Lung (tissue), 12 donors: ENCODE measurements around the gene FOXD3. TPM values are rescaled to one million over a fixed set of nuclear protein-coding genes. Genes with fewer than 3 reads are reported as not detected.

ENCODE experiments used
- ATAC-seq: fragments of 200-7000 bp; cut with Tn5 transposase; one replicate; pipeline ENCODE4 v1.9.1; 2020; ENCODE audit warnings: moderate number of reproducible peaks; ENCODE audit not compliant: insufficient read depth, low FRiP score
- DNase-seq, 3 donors: peaks; one replicate each; pipeline ENCODE4 v3.0.0-alpha.2; 2013 to 2017
- H3K27ac ChIP-seq, 2 donors: one replicate each; pipeline ENCODE4 v1.5.1; 2013; ENCODE audit warnings: mild to moderate bottlenecking in 2 of 2, moderate library complexity in 2 of 2, control low read depth in 1 of 2, inconsistent platforms in 1 of 2, low read depth in 1 of 2, low read length in 1 of 2
- H3K27me3 ChIP-seq, 3 donors: one replicate each; pipeline ENCODE4 v1.5.1; 2013; ENCODE audit warnings: low read length in 2 of 3; ENCODE audit not compliant: control insufficient read depth in 3 of 3, insufficient read depth in 3 of 3
- H3K36me3 ChIP-seq, 4 donors: one replicate each; pipeline ENCODE4 v1.5.1; 2013; ENCODE audit warnings: low read length in 4 of 4, mild to moderate bottlenecking in 1 of 4, moderate library complexity in 1 of 4; ENCODE audit not compliant: control insufficient read depth in 4 of 4, insufficient read depth in 4 of 4
- H3K4me1 ChIP-seq, 5 donors: one replicate each; pipeline ENCODE4 v1.5.1; 2013; ENCODE audit warnings: low read length in 5 of 5, mild to moderate bottlenecking in 2 of 5, moderate library complexity in 1 of 5; ENCODE audit not compliant: control insufficient read depth in 5 of 5, insufficient read depth in 5 of 5
- H3K4me3 ChIP-seq: one replicate; pipeline ENCODE4 v1.5.1; 2013; ENCODE audit warnings: mild to moderate bottlenecking, control low read depth, moderate library complexity
- H3K9ac ChIP-seq, 2 donors: one replicate each; pipeline ENCODE4 v1.5.1; 2013; ENCODE audit warnings: low read length in 2 of 2, control low read depth in 1 of 2; ENCODE audit not compliant: insufficient read depth in 1 of 2
- H3K9me3 ChIP-seq, 4 donors: one replicate each; pipeline ENCODE4 v1.5.1; 2013; ENCODE audit warnings: low read length in 3 of 4, mild to moderate bottlenecking in 1 of 4, moderate library complexity in 1 of 4; ENCODE audit not compliant: control insufficient read depth in 4 of 4, insufficient read depth in 3 of 4
- CTCF ChIP-seq: IDR thresholded peaks from 2 replicates; pipeline ENCODE4 v1.5.1; 2012; ENCODE audit warnings: mild to moderate bottlenecking; ENCODE audit errors: control extremely low read depth, extremely low read depth
- WGBS, 2 donors: extraction: QIAGEN DNeasy Blood & Tissue Kit; methylation state at CpG; one replicate each; pipeline ENCODE4 v1.1.7; 2013; 5-methylcytosine and 5-hydroxymethylcytosine counted together
- polyA plus RNA-seq, 2 donors: library from polyadenylated mRNA; stranded (reverse); fragments of 200-250 nt; gene quantifications; one replicate each; pipeline ENCODE4 v1.2.1, GENCODE V29; 2013
- total RNA-seq, 2 donors: library from RNA; depleted of rRNA in 1 of 2; stranded (reverse); fragments of >200 nt in 1 of 2; gene quantifications; one replicate each; pipeline ENCODE4 v1.2.1, GENCODE V29; 2014 to 2021
- donor health status: control.
- donor health status: control.
- donor health status: Bipolar disorder and iron deficiency.
- donor health status: healthy.
- donor health status: DM: yes; HTN: yes; CAD: no.

Gene FOXD3
- total and polyA plus RNA-seq, 4 donors = 0.01 to 0.26 TPM; not detected in 2

- 89 to 91% methylated on average over 5 of the region's 5 CpGs for WGBS, 2 donors
These were observed 37.2 kb downstream of the FOXD3 start for GRCh38 chr1:63359561-63359960.

GRCh38 chr1:63362073-63362472 is 39.7 kb downstream of the FOXD3 start:
- H3K4me1 ChIP-seq = peaks cover 0 to 3% (median 0%) of the 10 kb centered on the region in 5 donors
- H3K4me3 ChIP-seq = no peak overlapping the region
- WGBS, 2 donors = 75 to 93% methylated on average over 1 of the region's 1 CpG
- H3K36me3 ChIP-seq = no peaks in the 10 kb centered on the region
- TF ChIP-seq CTCF = no peak
- DNase-seq (no peak), ATAC-seq (no peak)
- H3K27me3 ChIP-seq = no peaks in the 10 kb centered on the region
- H3K9ac ChIP-seq = no peak overlapping the region
- H3K9me3 ChIP-seq = no peaks in the 10 kb centered on the region
- no peak overlapping the region for H3K27ac ChIP-seq

More at GRCh38 chr1:63359561-63359960, 37.2 kb downstream of the FOXD3 start:
- Histone ChIP-seq H3K27ac (no peak overlapping the region), H3K27me3 (peaks cover 0 to 3% (median 0%) of the 10 kb centered on the region in 3 donors), H3K9ac (no peak overlapping the region), H3K36me3 (no peaks in the 10 kb centered on the region), H3K4me1 (no peaks in the 10 kb centered on the region), H3K9me3 (no peaks in the 10 kb centered on the region), H3K4me3 (no peak overlapping the region)
- no peak for TF ChIP-seq CTCF
- DNase-seq = no peak
- ATAC-seq = no peak

GRCh38 chr1:63362578-63362977 is 40.2 kb downstream of the FOXD3 start:
- Histone ChIP-seq H3K9me3 (no peaks in the 10 kb centered on the region), H3K9ac (no peak overlapping the region), H3K36me3 (peaks cover 0 to under 1% (median 0%) of the 10 kb centered on the region in 4 donors), H3K4me3 (no peak overlapping the region), H3K27ac (no peak overlapping the region), H3K4me1 (peaks cover 0 to 3% (median 0%) of the 10 kb centered on the region in 5 donors), H3K27me3 (no peaks in the 10 kb centered on the region)
- WGBS, 2 donors = 94 to 96% methylated on average over 1 of the region's 1 CpG
- no peak for TF ChIP-seq CTCF
- ATAC-seq (no peak), DNase-seq (no peak)

- Histone ChIP-seq H3K4me3 (no peak overlapping the region), H3K36me3 (peaks cover 0 to 3% (median 0%) of the 10 kb centered on the region in 4 donors), H3K27me3 (no peaks in the 10 kb centered on the region), H3K27ac (no peak overlapping the region), H3K9me3 (no peaks in the 10 kb centered on the region), H3K4me1 (peaks cover 0 to 3% (median 0%) of the 10 kb centered on the region in 5 donors), H3K9ac (no peak overlapping the region)
- TF ChIP-seq CTCF = no peak
- ATAC-seq (no peak), DNase-seq (no peak)
- 83 to 88% methylated on average over 5 of the region's 5 CpGs for WGBS, 2 donors
These were observed 40.6 kb downstream of the FOXD3 start for GRCh38 chr1:63363014-63363413.
